Hepatocyte (in vitro differentiated cells): ENCODE data around the gene ASCL3.

Experiments
- EZH2 ChIP-seq: fragments of 200-600 bp; sonication (generic); IDR thresholded peaks from 2 replicates; pipeline ENCODE4 v1.6.1; 2016; ENCODE audit warnings: antibody characterized with exemption, mild to moderate bottlenecking, borderline replicate concordance
- EZH2phosphoT487 ChIP-seq: fragments of 200-600 bp; sonication (generic); IDR thresholded peaks from one replicate; pipeline ENCODE4 v1.6.1; 2018; ENCODE audit warnings: antibody characterized with exemption, mild to moderate bottlenecking, low read depth, moderate library complexity; ENCODE audit not compliant: unreplicated experiment, severe bottlenecking
- TF ChIP-seq, protein P1 (sequence below): fragments of 200-600 bp; sonication (generic); IDR thresholded peaks from 2 replicates; pipeline ENCODE4 v1.5.1; 2016; ENCODE audit warnings: antibody characterized with exemption, mild to moderate bottlenecking; ENCODE audit not compliant: poor library complexity

DNA sequence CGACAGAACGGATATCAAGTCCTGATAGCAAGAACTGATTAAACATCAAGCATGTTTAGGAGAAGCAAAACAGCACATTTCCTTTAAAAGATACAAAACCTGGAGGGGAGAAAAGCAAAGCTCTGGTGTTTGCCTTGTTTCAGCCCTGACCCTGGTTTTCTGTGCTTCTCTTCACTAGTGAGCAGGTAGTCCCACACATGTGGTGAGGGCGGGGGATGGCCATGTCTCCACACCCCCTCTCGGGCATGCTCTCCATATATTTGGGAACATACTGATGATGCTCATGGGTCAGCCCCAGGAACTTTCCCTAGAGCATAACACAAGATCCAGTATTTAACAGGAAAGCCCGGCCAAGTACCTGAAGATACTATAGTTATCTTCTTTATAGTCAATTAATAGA is 20.1 kb downstream of the ASCL3 start:
- TF ChIP-seq, protein P1, sequence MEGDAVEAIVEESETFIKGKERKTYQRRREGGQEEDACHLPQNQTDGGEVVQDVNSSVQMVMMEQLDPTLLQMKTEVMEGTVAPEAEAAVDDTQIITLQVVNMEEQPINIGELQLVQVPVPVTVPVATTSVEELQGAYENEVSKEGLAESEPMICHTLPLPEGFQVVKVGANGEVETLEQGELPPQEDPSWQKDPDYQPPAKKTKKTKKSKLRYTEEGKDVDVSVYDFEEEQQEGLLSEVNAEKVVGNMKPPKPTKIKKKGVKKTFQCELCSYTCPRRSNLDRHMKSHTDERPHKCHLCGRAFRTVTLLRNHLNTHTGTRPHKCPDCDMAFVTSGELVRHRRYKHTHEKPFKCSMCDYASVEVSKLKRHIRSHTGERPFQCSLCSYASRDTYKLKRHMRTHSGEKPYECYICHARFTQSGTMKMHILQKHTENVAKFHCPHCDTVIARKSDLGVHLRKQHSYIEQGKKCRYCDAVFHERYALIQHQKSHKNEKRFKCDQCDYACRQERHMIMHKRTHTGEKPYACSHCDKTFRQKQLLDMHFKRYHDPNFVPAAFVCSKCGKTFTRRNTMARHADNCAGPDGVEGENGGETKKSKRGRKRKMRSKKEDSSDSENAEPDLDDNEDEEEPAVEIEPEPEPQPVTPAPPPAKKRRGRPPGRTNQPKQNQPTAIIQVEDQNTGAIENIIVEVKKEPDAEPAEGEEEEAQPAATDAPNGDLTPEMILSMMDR: no peak
- TF ChIP-seq EZH2: no peak
- no peak for TF ChIP-seq EZH2phosphoT487
